ENCODE data around the gene IFT122. TPM values are rescaled to one million over a fixed set of nuclear protein-coding genes. Genes with fewer than 3 reads are reported as not detected.
"Not testable (repeated sequence)": the region's sequence is repeated elsewhere in the genome, so short reads cannot be mapped to it uniquely, and the experiment has no call there.

Gene IFT122
- total RNA-seq, 1 experiment from 2014 or later = 30.0 TPM

DNA sequence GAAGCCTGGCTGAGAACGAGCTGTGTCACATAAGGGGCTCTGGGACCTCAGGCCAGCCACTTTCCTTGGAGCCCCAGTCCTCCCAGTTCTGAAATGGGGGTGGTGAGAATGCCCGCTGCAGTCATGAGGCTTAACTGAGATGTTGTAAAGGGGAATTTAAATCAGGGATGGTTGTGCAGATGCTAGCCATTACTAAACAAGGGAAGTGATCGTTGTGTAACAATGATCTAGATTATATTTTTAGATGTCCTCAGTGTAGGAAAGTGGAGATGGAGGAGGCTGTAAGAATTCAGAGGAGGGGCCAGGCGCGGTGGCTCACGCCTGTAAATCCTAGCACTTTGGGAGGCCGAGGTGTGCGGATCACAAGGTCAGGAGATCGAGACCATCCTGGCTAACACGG, 49.2 kb downstream of the IFT122 start:
- BruUV-seq (replicated peaks); H3K36me3 ChIP-seq (ENCODE audit: control insufficient read depth, insufficient read depth, low read length); DNase-seq; H3K27me3 Mint-ChIP-seq (ENCODE audit: insufficient read depth, unreplicated experiment); intact Hi-C loops (cut with micrococcal nuclease; ENCODE audit: unreplicated experiment); H3K9me3 Mint-ChIP-seq (ENCODE audit: unreplicated experiment); H3K4me3 Mint-ChIP-seq (ENCODE audit: unreplicated experiment); H3K36me3 Mint-ChIP-seq (ENCODE audit: insufficient read depth, unreplicated experiment); H3K27me3 ChIP-seq (replicated peaks; ENCODE audit: control insufficient read depth, insufficient read depth, low read length); H3K4me3 ChIP-seq (ENCODE audit: low read depth, low read length); H3K4me1 ChIP-seq; H3K27ac Mint-ChIP-seq (ENCODE audit: unreplicated experiment); H3K9me3 ChIP-seq; POLR2A ChIA-PET: not testable (repeated sequence)
- H3K4me1 Mint-ChIP-seq (ENCODE audit: low read depth, unreplicated experiment) = peaks cover 12% of the 10 kb centered on the region
- CTCF ChIA-PET = interaction anchor here (1.2 to 2.1 kb wide), 5 partner anchors 9 to 138 kb away, joined by 4 to 38 read pairs (median 11); no protein-coding TSS in a partner anchor

DNA sequence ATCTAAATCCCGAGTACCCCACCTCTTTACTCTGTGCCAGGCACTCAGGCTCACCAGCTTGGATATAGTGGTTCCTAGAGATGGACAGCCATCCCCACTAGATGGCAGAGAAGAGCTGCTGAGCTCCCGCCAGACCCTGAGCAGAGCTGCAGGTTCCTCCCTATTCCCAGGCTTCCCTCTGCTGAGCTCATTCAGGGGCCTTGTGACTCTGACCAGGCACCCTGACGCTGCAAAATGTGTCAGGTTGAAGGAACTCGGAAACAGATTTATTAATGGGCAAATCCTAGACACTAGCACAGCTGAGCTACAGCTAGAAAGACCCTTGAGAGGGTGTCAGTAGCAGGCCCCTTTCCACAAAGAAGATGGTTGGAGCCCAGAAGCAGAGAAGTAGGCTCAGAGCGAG, 50.2 kb downstream of the IFT122 start:
- Histone ChIP-seq H3K9me3 (no peaks in the 10 kb centered on the region), H3K4me3 (ENCODE audit: low read depth, low read length) (no peak overlapping the region), H3K27me3 (replicated peaks; ENCODE audit: control insufficient read depth, insufficient read depth, low read length) (no peaks in the 10 kb centered on the region), H3K36me3 (ENCODE audit: control insufficient read depth, insufficient read depth, low read length) (peaks cover 2% of the 10 kb centered on the region; the same call in 1 of the 2 replicates), H3K4me1 (peaks cover 1% of the 10 kb centered on the region; the same call in 1 of the 2 replicates)
- Mint-ChIP-seq H3K36me3 (ENCODE audit: insufficient read depth, unreplicated experiment) (peaks cover 6% of the 10 kb centered on the region), H3K27me3 (ENCODE audit: insufficient read depth, unreplicated experiment) (no peaks in the 10 kb centered on the region), H3K4me1 (ENCODE audit: low read depth, unreplicated experiment) (peaks cover 17% of the 10 kb centered on the region), H3K9me3 (ENCODE audit: unreplicated experiment) (no peaks in the 10 kb centered on the region), H3K27ac (ENCODE audit: unreplicated experiment) (peak overlapping the region; percentile 59), H3K4me3 (ENCODE audit: unreplicated experiment) (no peak overlapping the region)
- POLR2A ChIA-PET = no interaction called here
- intact Hi-C loops (cut with micrococcal nuclease; ENCODE audit: unreplicated experiment) = loop anchor here (1.0 to 5.0 kb wide), 6 partner anchors 52 to 339 kb away; partner anchors contain the start of genes H1-8 and PLXND1
- no TSS peak for BruUV-seq (replicated peaks)
- DNase-seq = peak; percentile 76 to 77
- CTCF ChIA-PET = interaction anchor here (0.5 to 2.1 kb wide), 29 partner anchors 10 to 621 kb away, joined by 3 to 38 read pairs (median 4); partner anchors contain the start of genes IFT122, MBD4, PLXND1 and TMCC1
- TF ChIP-seq, protein P1, sequence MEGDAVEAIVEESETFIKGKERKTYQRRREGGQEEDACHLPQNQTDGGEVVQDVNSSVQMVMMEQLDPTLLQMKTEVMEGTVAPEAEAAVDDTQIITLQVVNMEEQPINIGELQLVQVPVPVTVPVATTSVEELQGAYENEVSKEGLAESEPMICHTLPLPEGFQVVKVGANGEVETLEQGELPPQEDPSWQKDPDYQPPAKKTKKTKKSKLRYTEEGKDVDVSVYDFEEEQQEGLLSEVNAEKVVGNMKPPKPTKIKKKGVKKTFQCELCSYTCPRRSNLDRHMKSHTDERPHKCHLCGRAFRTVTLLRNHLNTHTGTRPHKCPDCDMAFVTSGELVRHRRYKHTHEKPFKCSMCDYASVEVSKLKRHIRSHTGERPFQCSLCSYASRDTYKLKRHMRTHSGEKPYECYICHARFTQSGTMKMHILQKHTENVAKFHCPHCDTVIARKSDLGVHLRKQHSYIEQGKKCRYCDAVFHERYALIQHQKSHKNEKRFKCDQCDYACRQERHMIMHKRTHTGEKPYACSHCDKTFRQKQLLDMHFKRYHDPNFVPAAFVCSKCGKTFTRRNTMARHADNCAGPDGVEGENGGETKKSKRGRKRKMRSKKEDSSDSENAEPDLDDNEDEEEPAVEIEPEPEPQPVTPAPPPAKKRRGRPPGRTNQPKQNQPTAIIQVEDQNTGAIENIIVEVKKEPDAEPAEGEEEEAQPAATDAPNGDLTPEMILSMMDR (IDR thresholded peaks at IDR 0.05; ENCODE audit: insufficient read depth in 1 of 2, low read depth in 1 of 2, low read length in 1 of 2, severe bottlenecking in 1 of 2, unreplicated experiment in 1 of 2) = peak; percentile 65 to 83

DNA sequence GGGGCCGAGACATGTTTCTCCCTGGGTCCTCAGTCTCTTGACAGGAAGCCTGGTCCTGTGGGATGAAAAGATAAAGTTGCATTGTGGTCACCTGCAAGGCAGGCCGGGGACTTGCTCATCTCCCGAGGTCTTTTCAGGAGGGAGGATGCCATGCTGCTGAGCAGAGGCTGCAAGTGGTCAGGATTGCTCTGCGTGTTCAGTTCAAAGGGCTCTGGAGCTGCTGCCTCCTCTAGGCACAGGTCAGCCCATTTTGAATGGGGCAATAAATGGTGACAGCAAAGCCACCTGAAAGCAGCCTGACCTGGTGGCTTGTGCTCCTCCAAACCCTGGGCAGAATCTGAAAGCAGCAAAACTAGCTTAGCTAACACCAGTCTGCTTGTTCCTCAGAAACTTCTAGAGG, 51.1 kb downstream of the IFT122 start:
- H3K27me3 ChIP-seq (replicated peaks; ENCODE audit: control insufficient read depth, insufficient read depth, low read length); BruUV-seq (replicated peaks); H3K4me3 Mint-ChIP-seq (ENCODE audit: unreplicated experiment); DNase-seq; H3K36me3 Mint-ChIP-seq (ENCODE audit: insufficient read depth, unreplicated experiment); H3K4me3 ChIP-seq (ENCODE audit: low read depth, low read length); H3K9me3 ChIP-seq; POLR2A ChIA-PET; H3K4me1 ChIP-seq; H3K36me3 ChIP-seq (ENCODE audit: control insufficient read depth, insufficient read depth, low read length); H3K27me3 Mint-ChIP-seq (ENCODE audit: insufficient read depth, unreplicated experiment); H3K9me3 Mint-ChIP-seq (ENCODE audit: unreplicated experiment): not testable (repeated sequence)
- Mint-ChIP-seq H3K4me1 (ENCODE audit: low read depth, unreplicated experiment) (peaks cover 11% of the 10 kb centered on the region), H3K27ac (ENCODE audit: unreplicated experiment) (peak overlapping the region; percentile 59)
- intact Hi-C loops (cut with micrococcal nuclease; ENCODE audit: unreplicated experiment) = loop anchor here (5.0 kb wide), 3 partner anchors 51 to 116 kb away; partner anchors contain the start of genes H1-8 and PLXND1
- CTCF ChIA-PET = interaction anchor here (1.5 to 2.1 kb wide), 5 partner anchors 12 to 338 kb away, joined by 6 to 38 read pairs (median 9); no protein-coding TSS in a partner anchor

DNA sequence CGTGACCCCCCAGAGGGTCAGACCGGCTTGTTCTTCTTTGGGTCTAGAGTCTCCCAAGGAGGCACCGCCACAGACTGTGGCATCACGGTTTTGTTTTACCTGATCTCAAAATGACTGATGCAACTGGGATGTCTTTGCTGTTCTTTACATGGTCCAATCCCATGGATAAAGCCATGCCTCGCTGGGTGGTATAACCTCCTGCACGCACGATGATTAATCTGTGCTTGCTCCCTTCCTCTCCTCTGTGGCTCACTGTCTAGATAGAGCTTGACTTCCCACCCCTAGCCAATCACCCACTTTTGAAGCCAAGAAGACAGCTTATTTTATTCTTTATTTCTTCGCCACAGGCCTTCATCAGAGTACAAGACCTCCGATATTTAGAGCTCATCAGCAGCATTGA, 51.8 kb downstream of the IFT122 start:
- Mint-ChIP-seq H3K27me3 (ENCODE audit: insufficient read depth, unreplicated experiment) (no peaks in the 10 kb centered on the region), H3K4me3 (ENCODE audit: unreplicated experiment) (no peak overlapping the region), H3K4me1 (ENCODE audit: low read depth, unreplicated experiment) (peaks cover 11% of the 10 kb centered on the region), H3K9me3 (ENCODE audit: unreplicated experiment) (no peaks in the 10 kb centered on the region), H3K27ac (ENCODE audit: unreplicated experiment) (no peak overlapping the region), H3K36me3 (ENCODE audit: insufficient read depth, unreplicated experiment) (no peaks in the 10 kb centered on the region)
- no peak for DNase-seq
- H3K4me3 ChIP-seq (ENCODE audit: low read depth, low read length) = no peak overlapping the region
- peaks cover 2% of the 10 kb centered on the region; the same call in 1 of the 2 replicates for H3K36me3 ChIP-seq (ENCODE audit: control insufficient read depth, insufficient read depth, low read length)
- POLR2A ChIA-PET = interaction anchor here (0.9 kb wide), 1 partner anchor 135 kb away, joined by 7 read pairs; no protein-coding TSS in a partner anchor
- BruUV-seq (replicated peaks) = no TSS peak
- CTCF ChIA-PET = no interaction called here
- peaks cover 6% of the 10 kb centered on the region for H3K4me1 ChIP-seq
- H3K27me3 ChIP-seq (replicated peaks; ENCODE audit: control insufficient read depth, insufficient read depth, low read length) = no peaks in the 10 kb centered on the region
- no peaks in the 10 kb centered on the region for H3K9me3 ChIP-seq
- TF ChIP-seq, protein P1 (IDR thresholded peaks at IDR 0.05; ENCODE audit: insufficient read depth in 1 of 2, low read depth in 1 of 2, low read length in 1 of 2, severe bottlenecking in 1 of 2, unreplicated experiment in 1 of 2) = no peak
- intact Hi-C loops (cut with micrococcal nuclease; ENCODE audit: unreplicated experiment) = loop anchor here (5.0 kb wide), 3 partner anchors 51 to 116 kb away; partner anchors contain the start of genes H1-8 and PLXND1
